Activated CD4-positive, alpha-beta T cell treated with anti-CD3 and anti-CD28 coated beads, Interleukin-2, amount 10 ng/mL, durations not matched to agents 7 days and 5 days (primary cell): ENCODE data around the gene RAD23B. TPM values are rescaled to one million over a fixed set of nuclear protein-coding genes. Genes with fewer than 3 reads are reported as not detected.

Source experiments
- CTCF ChIA-PET: fragments of 350-600 bp; sonication (Branson Sonifier 250); formaldehyde crosslinking; loops from one replicate; lab custom pipeline; 2021; ENCODE audit warnings: antibody characterized with exemption; lab: Charles Lee
- POLR2A ChIA-PET: fragments of 350-600 bp; sonication (Branson Sonifier 250); formaldehyde crosslinking; loops from one replicate; lab custom pipeline; 2021; ENCODE audit warnings: antibody characterized with exemption; lab: Charles Lee
- DNase-seq: peaks from one replicate; pipeline ENCODE4 v3.0.0-alpha.2; 2020
- H3K27ac Mint-ChIP-seq: one replicate; pipeline ENCODE4 v1.8.0; 2021; ENCODE audit warnings: mild to moderate bottlenecking, moderate library complexity, mixed read lengths
- H3K27me3 Mint-ChIP-seq: one replicate; pipeline ENCODE4 v1.8.0; 2021; ENCODE audit warnings: mixed read lengths
- H3K36me3 Mint-ChIP-seq: one replicate; pipeline ENCODE4 v1.8.0; 2021; ENCODE audit warnings: low read depth, mixed read lengths
- H3K4me1 Mint-ChIP-seq: one replicate; pipeline ENCODE4 v1.8.0; 2021; ENCODE audit warnings: mixed read lengths
- H3K4me3 Mint-ChIP-seq: one replicate; pipeline ENCODE4 v1.8.0; 2021; ENCODE audit warnings: mild to moderate bottlenecking, moderate library complexity, mixed read lengths
- H3K9me3 Mint-ChIP-seq: one replicate; pipeline ENCODE4 v1.8.0; 2021; ENCODE audit warnings: mixed read lengths
- total RNA-seq, 2 experiments: library from RNA; stranded (reverse); gene quantifications; one replicate each; pipeline ENCODE4 v1.2.3, GENCODE V29; 2021

RAD23B gene
- total RNA-seq, 2 experiments from 2014 or later = 89.7 to 116 TPM

DNA sequence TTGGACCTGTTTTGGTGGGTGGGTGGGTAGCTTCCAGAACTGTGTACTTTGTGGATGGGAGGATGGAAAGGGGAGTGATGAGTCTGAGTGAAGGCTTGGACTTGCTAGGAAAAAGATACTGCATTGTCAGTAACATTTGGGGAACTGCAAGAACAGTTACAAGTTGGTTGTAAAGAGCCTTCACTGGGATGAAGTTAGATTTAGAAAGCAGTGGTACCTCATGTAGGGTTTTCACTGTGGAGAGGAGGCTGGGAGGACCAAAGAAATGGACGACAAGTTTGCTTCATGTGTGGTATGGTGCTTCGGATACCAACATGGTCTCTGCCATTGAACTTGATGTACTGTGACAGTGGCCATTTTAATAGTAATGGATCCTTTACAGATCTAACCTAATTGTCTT lies 50.3 kb downstream of the RAD23B start:
- H3K4me1 Mint-ChIP-seq = no peaks in the 10 kb centered on the region
- no peak overlapping the region for H3K27ac Mint-ChIP-seq
- POLR2A ChIA-PET = no interaction called here
- no peaks in the 10 kb centered on the region for H3K27me3 Mint-ChIP-seq
- CTCF ChIA-PET = interaction anchor here (0.5 to 2.9 kb wide), 2 partner anchors 8 to 107 kb away, joined by 5 to 10 read pairs; no protein-coding TSS in a partner anchor
- no peak for DNase-seq
- H3K36me3 Mint-ChIP-seq = peaks cover 52% of the 10 kb centered on the region
- H3K4me3 Mint-ChIP-seq = no peak overlapping the region
- no peaks in the 10 kb centered on the region for H3K9me3 Mint-ChIP-seq

GRCh38 chr9:107334103-107334776 lies 51.2 kb downstream of the RAD23B start:
- CTCF ChIA-PET = no interaction called here
- H3K4me3 Mint-ChIP-seq = no peak overlapping the region
- H3K27me3 Mint-ChIP-seq = no peaks in the 10 kb centered on the region
- peaks cover 48% of the 10 kb centered on the region for H3K36me3 Mint-ChIP-seq
- H3K9me3 Mint-ChIP-seq = no peaks in the 10 kb centered on the region
- POLR2A ChIA-PET = no interaction called here
- no peak overlapping the region for H3K27ac Mint-ChIP-seq
- no peak for DNase-seq
- no peaks in the 10 kb centered on the region for H3K4me1 Mint-ChIP-seq

DNA sequence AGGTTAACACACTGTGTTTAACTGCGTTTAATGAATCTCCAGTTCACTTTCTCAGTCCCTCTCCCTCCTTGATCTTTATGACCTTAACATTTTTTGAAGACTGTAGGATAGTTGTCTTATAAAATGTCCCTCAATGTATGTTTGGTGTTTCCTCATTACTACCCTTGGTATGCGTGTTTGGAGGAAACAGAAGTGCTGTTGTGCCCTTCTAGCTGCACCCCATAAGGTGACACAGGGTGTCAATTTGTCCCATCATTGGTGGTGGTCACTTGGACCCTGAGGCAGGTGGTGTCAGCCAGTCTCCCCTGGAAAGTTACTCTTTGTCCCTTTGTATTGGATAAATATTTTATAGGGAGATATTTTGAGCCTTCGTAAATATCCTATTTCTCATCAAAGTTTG lies 52.3 kb downstream of the RAD23B start:
- no peak for DNase-seq
- Mint-ChIP-seq H3K27ac (no peak overlapping the region), H3K27me3 (no peaks in the 10 kb centered on the region), H3K4me3 (no peak overlapping the region), H3K4me1 (peaks cover 2% of the 10 kb centered on the region), H3K9me3 (no peaks in the 10 kb centered on the region), H3K36me3 (peaks cover 41% of the 10 kb centered on the region)
- POLR2A ChIA-PET = no interaction called here
- CTCF ChIA-PET = no interaction called here

GRCh38 chr9:107336718-107337360 lies 53.8 kb downstream of the RAD23B start:
- no peak for DNase-seq
- POLR2A ChIA-PET = no interaction called here
- CTCF ChIA-PET = interaction anchor here (1.1 kb wide), 1 partner anchor 11 kb away, joined by 3 read pairs; no protein-coding TSS in a partner anchor
- Mint-ChIP-seq H3K4me1 (peaks cover 8% of the 10 kb centered on the region), H3K9me3 (no peaks in the 10 kb centered on the region), H3K27me3 (no peaks in the 10 kb centered on the region), H3K36me3 (peaks cover 26% of the 10 kb centered on the region), H3K4me3 (no peak overlapping the region), H3K27ac (peak overlapping the region; percentile 47)

DNA sequence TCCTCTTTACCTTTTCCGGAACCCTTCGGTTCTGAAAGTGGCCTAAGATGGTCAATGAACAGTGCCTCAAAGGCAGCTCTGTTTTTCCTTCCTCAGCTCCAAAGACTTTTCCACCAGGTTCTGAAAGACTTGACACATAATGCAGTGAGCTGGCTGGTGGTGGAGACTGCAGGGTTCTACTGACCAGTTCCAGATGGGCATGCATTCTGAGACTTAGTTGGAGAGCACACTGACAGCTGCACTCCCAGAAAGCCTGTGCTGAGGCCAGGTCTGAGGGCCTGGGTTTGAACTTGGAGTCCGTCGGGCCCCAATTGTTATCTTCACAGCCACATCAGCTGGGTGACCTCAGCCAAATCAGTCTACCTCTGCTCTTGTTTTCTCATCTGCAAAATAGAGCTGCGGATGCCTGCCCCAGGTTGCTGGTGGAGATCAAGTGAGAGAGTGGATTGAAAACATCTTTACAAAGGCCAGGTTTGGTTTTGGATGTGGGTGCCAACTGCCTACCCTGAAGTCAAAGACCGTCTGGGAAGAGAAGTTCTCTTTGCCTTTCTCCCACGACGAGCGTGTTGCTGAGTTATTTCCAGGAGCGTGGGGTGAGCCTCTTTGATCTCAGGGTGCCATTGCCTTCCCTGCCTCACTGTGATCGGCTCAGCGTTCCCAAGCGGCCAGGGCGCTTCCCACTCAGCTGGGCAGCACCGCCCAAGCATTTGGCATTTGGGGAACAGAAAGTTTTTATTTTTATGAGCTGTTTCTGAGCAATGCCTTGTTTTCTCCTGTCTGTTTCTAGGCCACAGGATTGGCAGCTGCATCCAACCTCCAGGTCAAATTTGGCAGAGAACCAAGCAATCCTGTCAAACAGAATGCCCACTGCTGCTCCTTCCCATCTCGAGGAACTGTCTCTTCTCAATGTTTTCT lies 54.9 kb downstream of the RAD23B start:
- Mint-ChIP-seq H3K27ac (no peak overlapping the region), H3K27me3 (no peaks in the 10 kb centered on the region), H3K4me3 (no peak overlapping the region), H3K36me3 (peaks cover 16% of the 10 kb centered on the region), H3K9me3 (no peaks in the 10 kb centered on the region), H3K4me1 (peaks cover 8% of the 10 kb centered on the region)
- POLR2A ChIA-PET = no interaction called here
- DNase-seq = no peak
- CTCF ChIA-PET = no interaction called here

- DNase-seq = no peak
- Mint-ChIP-seq H3K36me3 (peaks cover 5% of the 10 kb centered on the region), H3K4me3 (no peak overlapping the region), H3K9me3 (no peaks in the 10 kb centered on the region), H3K27ac (no peak overlapping the region), H3K4me1 (peaks cover 8% of the 10 kb centered on the region), H3K27me3 (no peaks in the 10 kb centered on the region)
- POLR2A ChIA-PET = no interaction called here
- CTCF ChIA-PET = interaction anchor here (0.5 kb wide), 1 partner anchor 52 kb away, joined by 3 read pairs; no protein-coding TSS in a partner anchor
Measured at GRCh38 chr9:107338911-107339659, 56.0 kb downstream of the RAD23B start.

GRCh38 chr9:107340920-107341632 lies 58.0 kb downstream of the RAD23B start:
- no peak overlapping the region for H3K4me3 Mint-ChIP-seq
- POLR2A ChIA-PET = interaction anchor here (0.6 kb wide), 1 partner anchor 57 kb away, joined by 6 read pairs; no protein-coding TSS in a partner anchor

GRCh38 chr9:107342476-107343161 lies 59.5 kb downstream of the RAD23B start:
- ChIA-PET POLR2A (no interaction called here), CTCF (interaction anchor here (0.9 to 1.1 kb wide), 2 partner anchors 15 to 62 kb away, joined by 3 to 4 read pairs; no protein-coding TSS in a partner anchor)
- Mint-ChIP-seq H3K27ac (no peak overlapping the region), H3K27me3 (no peaks in the 10 kb centered on the region), H3K4me3 (no peak overlapping the region), H3K4me1 (peaks cover 17% of the 10 kb centered on the region), H3K36me3 (peaks cover 2% of the 10 kb centered on the region), H3K9me3 (no peaks in the 10 kb centered on the region)
- no peak for DNase-seq

More at GRCh38 chr9:107340920-107341632, 58.0 kb downstream of the RAD23B start:
- Mint-ChIP-seq H3K36me3 (peaks cover 2% of the 10 kb centered on the region), H3K27ac (no peak overlapping the region), H3K4me1 (peaks cover 17% of the 10 kb centered on the region), H3K9me3 (no peaks in the 10 kb centered on the region), H3K27me3 (no peaks in the 10 kb centered on the region)
- peak; percentile 85 for DNase-seq
- CTCF ChIA-PET = interaction anchor here (0.6 to 2.0 kb wide), 16 partner anchors 9 to 201 kb away, joined by 3 to 10 read pairs (median 4); no protein-coding TSS in a partner anchor

- no peak for DNase-seq
- Mint-ChIP-seq H3K9me3 (no peaks in the 10 kb centered on the region), H3K27ac (peak overlapping the region; percentile 6), H3K27me3 (no peaks in the 10 kb centered on the region), H3K36me3 (no peaks in the 10 kb centered on the region), H3K4me1 (peaks cover 15% of the 10 kb centered on the region), H3K4me3 (no peak overlapping the region)
- ChIA-PET POLR2A (no interaction called here), CTCF (no interaction called here)
Measured at GRCh38 chr9:107345327-107345726, 62.2 kb downstream of the RAD23B start.

- CTCF ChIA-PET = interaction anchor here (0.9 kb wide), 1 partner anchor 111 kb away, joined by 3 read pairs; no protein-coding TSS in a partner anchor
- DNase-seq = no peak
- Mint-ChIP-seq H3K36me3 (no peaks in the 10 kb centered on the region), H3K27me3 (peaks cover 9% of the 10 kb centered on the region), H3K27ac (no peak overlapping the region), H3K4me3 (no peak overlapping the region), H3K9me3 (peaks cover 2% of the 10 kb centered on the region), H3K4me1 (peaks cover 9% of the 10 kb centered on the region)
- POLR2A ChIA-PET = no interaction called here
Measured at GRCh38 chr9:107348836-107349235, 65.8 kb downstream of the RAD23B start.

DNA sequence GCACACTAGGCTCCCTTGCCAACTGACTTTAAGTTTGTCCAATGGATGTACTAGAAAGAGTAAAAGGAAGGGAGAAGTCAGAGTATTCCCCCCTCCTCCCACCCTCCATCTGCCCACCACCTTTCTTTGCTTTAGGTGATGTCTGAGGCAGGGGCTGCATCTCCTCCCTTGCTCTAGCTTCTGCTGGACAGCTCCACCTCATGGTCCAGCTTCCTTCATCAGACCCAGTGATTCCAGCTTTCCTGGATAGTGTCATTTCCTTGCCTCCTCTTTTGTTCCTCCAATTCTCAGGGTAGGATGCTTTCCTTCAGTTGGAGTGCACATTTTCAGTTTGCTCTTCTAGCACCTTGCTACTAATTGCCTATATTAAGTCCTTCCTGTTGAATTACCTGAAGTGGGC lies 67.4 kb downstream of the RAD23B start:
- H3K4me3 Mint-ChIP-seq = no peak overlapping the region
- no peak for DNase-seq
- H3K27me3 Mint-ChIP-seq = peaks cover 9% of the 10 kb centered on the region
- peaks cover 2% of the 10 kb centered on the region for H3K4me1 Mint-ChIP-seq
- H3K9me3 Mint-ChIP-seq = peaks cover 2% of the 10 kb centered on the region
- CTCF ChIA-PET = no interaction called here
- POLR2A ChIA-PET = interaction anchor here (0.6 kb wide), 1 partner anchor 28 kb away, joined by 7 read pairs; no protein-coding TSS in a partner anchor
- H3K36me3 Mint-ChIP-seq = no peaks in the 10 kb centered on the region
- H3K27ac Mint-ChIP-seq = no peak overlapping the region
